Breast epithelium (tissue), 3 donors: Measurements from ENCODE around the gene AKT3.

Experiments
- POLR2A ChIP-seq: fragments of 450-650 bp; IDR thresholded peaks from one replicate; pipeline ENCODE4 v1.6.1; 2016; ENCODE audit warnings: antibody characterized with exemption, mild to moderate bottlenecking, moderate library complexity
- TF ChIP-seq, protein P1 (sequence below), 3 donors: fragments of 450-650 bp; IDR thresholded peaks; one replicate each; pipeline ENCODE4 v1.5.1; 2016 to 2017; ENCODE audit warnings: antibody characterized with exemption in 3 of 3, mild to moderate bottlenecking in 3 of 3, moderate library complexity in 3 of 3

DNA sequence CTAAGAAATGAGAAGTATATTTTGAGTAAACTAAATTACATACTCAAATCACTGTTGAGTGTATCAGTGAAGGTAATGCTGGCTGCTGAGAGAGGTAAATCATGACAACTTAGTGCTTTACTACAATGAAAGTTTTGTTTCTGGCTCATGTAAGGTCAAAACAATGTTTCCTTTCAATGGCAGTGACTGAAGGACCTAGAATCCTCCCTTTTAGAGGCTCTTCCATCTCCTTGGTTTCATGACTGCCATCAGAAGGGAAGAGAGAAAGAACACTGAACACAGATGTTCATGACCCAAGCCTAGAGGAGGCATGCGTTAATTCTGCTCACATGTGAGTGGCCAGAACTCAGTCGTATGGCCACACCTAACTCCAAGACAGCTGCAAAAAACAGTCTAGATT is 130.6 kb downstream of the AKT3 start:
- TF ChIP-seq, protein P1, sequence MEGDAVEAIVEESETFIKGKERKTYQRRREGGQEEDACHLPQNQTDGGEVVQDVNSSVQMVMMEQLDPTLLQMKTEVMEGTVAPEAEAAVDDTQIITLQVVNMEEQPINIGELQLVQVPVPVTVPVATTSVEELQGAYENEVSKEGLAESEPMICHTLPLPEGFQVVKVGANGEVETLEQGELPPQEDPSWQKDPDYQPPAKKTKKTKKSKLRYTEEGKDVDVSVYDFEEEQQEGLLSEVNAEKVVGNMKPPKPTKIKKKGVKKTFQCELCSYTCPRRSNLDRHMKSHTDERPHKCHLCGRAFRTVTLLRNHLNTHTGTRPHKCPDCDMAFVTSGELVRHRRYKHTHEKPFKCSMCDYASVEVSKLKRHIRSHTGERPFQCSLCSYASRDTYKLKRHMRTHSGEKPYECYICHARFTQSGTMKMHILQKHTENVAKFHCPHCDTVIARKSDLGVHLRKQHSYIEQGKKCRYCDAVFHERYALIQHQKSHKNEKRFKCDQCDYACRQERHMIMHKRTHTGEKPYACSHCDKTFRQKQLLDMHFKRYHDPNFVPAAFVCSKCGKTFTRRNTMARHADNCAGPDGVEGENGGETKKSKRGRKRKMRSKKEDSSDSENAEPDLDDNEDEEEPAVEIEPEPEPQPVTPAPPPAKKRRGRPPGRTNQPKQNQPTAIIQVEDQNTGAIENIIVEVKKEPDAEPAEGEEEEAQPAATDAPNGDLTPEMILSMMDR (IDR thresholded peaks at IDR 0.05) = no peak
- TF ChIP-seq POLR2A = no peak
